Measurements from ENCODE around the gene ZSWIM3. TPM values are rescaled to one million over a fixed set of nuclear protein-coding genes. Genes with fewer than 3 reads are reported as not detected.

Gene ZSWIM3
- total RNA-seq, 4 donors from 2014 or later, result 1.3 to 3.3 (median 2.1) TPM

DNA sequence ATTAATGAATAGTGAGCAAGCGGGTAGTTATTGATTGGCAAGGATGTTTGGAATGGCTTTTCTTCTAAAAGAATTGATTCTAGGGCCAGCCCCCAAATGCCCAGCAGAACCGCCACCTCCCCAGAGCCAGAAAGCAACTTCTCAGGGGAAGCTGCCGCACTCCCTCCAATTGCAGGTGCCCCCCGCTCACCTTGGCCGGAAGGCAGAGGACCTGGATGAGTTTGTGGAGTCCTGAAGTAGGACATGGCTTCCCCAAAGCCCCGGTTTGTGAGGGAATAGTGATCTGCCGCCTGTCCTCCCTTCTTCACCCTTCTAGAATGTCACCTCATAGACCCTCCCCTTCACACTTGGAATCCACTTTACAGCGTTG, 29.9 kb downstream of the ZSWIM3 start, which contains the start of gene SPATA25:
TSS of gene SPATA25 (minus strand) at position 277 of the 370 bp plus-strand sequence. CDS start at position 245, 32 bp downstream.
- in situ Hi-C loops (cut with MboI; ENCODE audit: low sequenced_read_pairs in 4 of 4) (loop anchor here in 1 of 4 donors (10.0 kb wide), 1 partner anchor 93 kb away; the partner anchor contains the start of genes DNTTIP1 and WFDC3), intact Hi-C loops (cut with DNase I; ENCODE audit: low total_unique reads) (no loop called here)
- Histone ChIP-seq H3K4me3 (no peak within 1 kb of the TSS), H3K36me3 (peaks cover 0 to 26% of the 10 kb centered on the region in 2 donors), H3K27ac (peak within 1 kb of the TSS in 1 of 4 donors; percentile 98), H3K4me1 (peaks cover 18 to 25% of the 10 kb centered on the region in 2 donors), H3K9me3 (no peaks in the 10 kb centered on the region), H3K27me3 (no peaks in the 10 kb centered on the region)
- ATAC-seq (no peak), DNase-seq (no peak)
- TF ChIP-seq, protein P1, sequence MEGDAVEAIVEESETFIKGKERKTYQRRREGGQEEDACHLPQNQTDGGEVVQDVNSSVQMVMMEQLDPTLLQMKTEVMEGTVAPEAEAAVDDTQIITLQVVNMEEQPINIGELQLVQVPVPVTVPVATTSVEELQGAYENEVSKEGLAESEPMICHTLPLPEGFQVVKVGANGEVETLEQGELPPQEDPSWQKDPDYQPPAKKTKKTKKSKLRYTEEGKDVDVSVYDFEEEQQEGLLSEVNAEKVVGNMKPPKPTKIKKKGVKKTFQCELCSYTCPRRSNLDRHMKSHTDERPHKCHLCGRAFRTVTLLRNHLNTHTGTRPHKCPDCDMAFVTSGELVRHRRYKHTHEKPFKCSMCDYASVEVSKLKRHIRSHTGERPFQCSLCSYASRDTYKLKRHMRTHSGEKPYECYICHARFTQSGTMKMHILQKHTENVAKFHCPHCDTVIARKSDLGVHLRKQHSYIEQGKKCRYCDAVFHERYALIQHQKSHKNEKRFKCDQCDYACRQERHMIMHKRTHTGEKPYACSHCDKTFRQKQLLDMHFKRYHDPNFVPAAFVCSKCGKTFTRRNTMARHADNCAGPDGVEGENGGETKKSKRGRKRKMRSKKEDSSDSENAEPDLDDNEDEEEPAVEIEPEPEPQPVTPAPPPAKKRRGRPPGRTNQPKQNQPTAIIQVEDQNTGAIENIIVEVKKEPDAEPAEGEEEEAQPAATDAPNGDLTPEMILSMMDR (IDR thresholded peaks at IDR 0.05 in 4 of 5, conservative IDR thresholded peaks at IDR 0.05 in 1 of 5), result no peak
- no peak for TF ChIP-seq POLR2A (IDR thresholded peaks at IDR 0.05)

DNA sequence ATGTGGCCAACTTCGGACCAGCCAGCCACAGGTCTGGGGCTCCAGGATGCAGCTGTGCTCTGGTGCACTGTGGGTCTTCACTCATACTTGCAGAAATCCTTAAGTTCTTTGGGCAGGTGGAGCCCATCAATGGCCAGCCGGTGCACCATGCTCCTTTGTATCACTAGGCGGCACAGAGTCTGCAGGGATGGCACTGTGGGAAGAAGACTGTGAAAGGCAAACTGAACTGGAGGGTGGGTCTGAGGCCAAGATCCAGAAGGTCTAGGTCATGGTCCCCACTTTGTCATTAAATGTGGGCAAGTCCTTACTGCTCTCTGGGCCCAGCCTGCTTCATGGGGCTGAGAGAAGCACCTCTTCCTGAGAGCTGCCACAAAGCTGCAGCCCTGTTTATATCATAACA, 31.3 kb downstream of the ZSWIM3 start:
- H3K4me1 ChIP-seq, result peaks cover 22 to 26% of the 10 kb centered on the region in 2 donors
- H3K36me3 ChIP-seq, result peaks cover 0 to 28% of the 10 kb centered on the region in 2 donors
- DNase-seq, result no peak
- intact Hi-C loops (cut with DNase I; ENCODE audit: low total_unique reads) (no loop called here), in situ Hi-C loops (cut with MboI; ENCODE audit: low sequenced_read_pairs in 4 of 4) (loop anchor here in 1 of 4 donors (10.0 kb wide), 1 partner anchor 94 kb away; the partner anchor contains the start of genes DNTTIP1 and WFDC3)
- no peak overlapping the region for H3K4me3 ChIP-seq
- peak overlapping the region in 1 of 4 donors; percentile 98 for H3K27ac ChIP-seq
- no peak for ATAC-seq
- no peaks in the 10 kb centered on the region for H3K27me3 ChIP-seq
- TF ChIP-seq POLR2A (IDR thresholded peaks at IDR 0.05), result no peak
- TF ChIP-seq, protein P1 (IDR thresholded peaks at IDR 0.05 in 4 of 5, conservative IDR thresholded peaks at IDR 0.05 in 1 of 5), result no peak
- no peaks in the 10 kb centered on the region for H3K9me3 ChIP-seq

DNA sequence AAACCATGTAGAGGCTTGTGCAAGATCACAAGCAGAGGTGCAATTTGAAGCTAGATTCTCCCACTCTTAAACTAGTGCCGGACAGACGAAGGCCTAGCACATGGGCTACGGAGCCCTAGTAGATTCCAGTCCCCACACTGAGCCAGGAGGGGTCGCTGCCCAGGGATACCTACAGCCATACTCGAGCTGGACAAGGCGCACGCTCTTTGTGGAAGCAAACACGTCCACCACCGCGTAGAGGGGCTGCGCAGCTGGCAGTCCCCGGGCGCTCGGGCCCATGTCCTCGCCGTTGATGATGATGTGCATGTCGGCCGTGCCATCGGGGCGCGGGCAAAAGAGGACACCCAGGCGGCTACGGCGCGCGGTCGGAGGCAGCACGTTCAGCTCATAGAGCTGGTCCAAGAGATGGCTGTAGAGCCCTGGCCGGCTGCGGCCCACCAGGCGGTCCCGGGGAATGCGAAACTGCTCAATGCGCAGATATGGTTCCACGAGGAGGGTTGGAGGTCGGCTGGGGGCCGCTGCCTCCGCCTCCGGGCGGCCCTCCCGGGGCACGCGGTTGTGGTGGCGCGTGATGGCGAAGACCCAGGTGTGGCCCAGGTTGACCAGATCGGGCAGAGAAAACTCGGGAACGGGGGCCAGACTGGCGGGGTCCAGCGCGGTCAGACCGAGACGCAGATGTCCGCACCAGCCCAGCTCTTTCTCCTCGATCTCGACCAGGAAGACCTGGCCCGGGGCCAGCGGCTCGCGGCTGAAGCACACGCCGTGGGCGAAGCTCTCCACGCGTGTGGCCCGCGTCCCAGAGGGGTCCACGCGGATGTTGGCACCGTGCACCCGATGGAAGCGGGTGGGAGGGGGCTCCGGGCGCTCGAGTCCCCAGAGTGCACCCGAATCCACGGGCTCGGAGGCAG, 32.9 kb downstream of the ZSWIM3 start:
- Histone ChIP-seq H3K27me3 (no peaks in the 10 kb centered on the region), H3K9me3 (no peaks in the 10 kb centered on the region), H3K27ac (peak overlapping the region; percentile 87 to 98 (median 96)), H3K4me3 (peak overlapping the region; percentile 76 to 96 (median 88)), H3K4me1 (peaks cover 22 to 26% of the 10 kb centered on the region in 2 donors), H3K36me3 (peaks cover 0 to 42% of the 10 kb centered on the region in 2 donors)
- in situ Hi-C loops (cut with MboI; ENCODE audit: low sequenced_read_pairs in 4 of 4), result no loop called here
- DNase-seq (peak; percentile 56 to 77), ATAC-seq (peak; percentile 65 to 68)
- TF ChIP-seq, protein P1 (IDR thresholded peaks at IDR 0.05 in 4 of 5, conservative IDR thresholded peaks at IDR 0.05 in 1 of 5), result peak; percentile 34 to 72 (median 56)
- peak in 1 of 2 donors; percentile 19 for TF ChIP-seq POLR2A (IDR thresholded peaks at IDR 0.05)
- intact Hi-C loops (cut with DNase I; ENCODE audit: low total_unique reads), result loop anchor here (1.0 to 2.0 kb wide), 3 partner anchors 44 to 91 kb away; partner anchors contain the start of gene PCIF1

DNA sequence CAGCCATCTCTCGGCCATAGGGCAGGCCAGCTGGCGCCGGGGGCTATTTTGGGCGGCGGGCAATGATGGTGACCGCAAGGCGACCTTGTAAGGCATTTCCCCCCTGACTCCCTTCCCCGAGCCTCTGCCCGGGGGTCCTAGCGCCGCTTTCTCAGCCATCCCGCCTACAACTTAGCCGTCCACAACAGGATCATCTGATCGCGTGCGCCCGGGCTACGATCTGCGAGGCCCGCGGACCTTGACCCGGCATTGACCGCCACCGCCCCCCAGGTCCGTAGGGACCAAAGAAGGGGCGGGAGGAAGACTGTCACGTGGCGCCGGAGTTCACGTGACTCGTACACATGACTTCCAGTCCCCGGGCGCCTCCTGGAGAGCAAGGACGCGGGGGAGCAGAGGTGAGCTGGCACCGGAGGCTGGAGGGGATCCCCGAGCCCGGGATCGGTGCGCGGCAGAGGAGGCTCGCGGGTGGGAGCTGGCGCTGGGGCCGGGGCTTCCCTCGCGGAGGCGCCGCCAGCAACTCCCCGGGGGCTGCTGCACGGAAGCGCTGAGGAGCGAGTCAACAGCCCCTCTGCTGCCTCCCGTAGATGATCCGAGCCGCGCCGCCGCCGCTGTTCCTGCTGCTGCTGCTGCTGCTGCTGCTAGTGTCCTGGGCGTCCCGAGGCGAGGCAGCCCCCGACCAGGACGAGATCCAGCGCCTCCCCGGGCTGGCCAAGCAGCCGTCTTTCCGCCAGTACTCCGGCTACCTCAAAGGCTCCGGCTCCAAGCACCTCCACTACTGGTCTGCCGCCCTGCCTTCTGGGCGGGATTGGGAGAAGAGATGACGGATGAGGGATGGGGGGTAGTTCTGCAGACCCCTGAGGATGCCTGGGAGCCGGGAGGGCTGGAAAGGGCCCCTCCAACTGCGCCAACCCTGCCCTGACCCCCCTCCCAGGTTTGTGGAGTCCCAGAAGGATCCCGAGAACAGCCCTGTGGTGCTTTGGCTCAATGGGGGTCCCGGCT, 33.9 kb downstream of the ZSWIM3 start, which contains the start of the genes CTSA and NEURL2:
TSS of gene CTSA (plus strand) at position 351 of the 999 bp plus-strand sequence. CDS start at position 585, 234 bp downstream.
TSS of gene NEURL2 (minus strand) at position 224 of the 999 bp plus-strand sequence. CDS start at position 7, 217 bp downstream.
- intact Hi-C loops (cut with DNase I; ENCODE audit: low total_unique reads) (loop anchor here (1.0 to 2.0 kb wide), 4 partner anchors 44 to 92 kb away; partner anchors contain the start of gene PCIF1), in situ Hi-C loops (cut with MboI; ENCODE audit: low sequenced_read_pairs in 4 of 4) (no loop called here)

More for the DNA sequence above, 33.9 kb downstream of the ZSWIM3 start, which contains the start of the genes CTSA and NEURL2:
- peak; percentile 48 to 59 for TF ChIP-seq POLR2A (IDR thresholded peaks at IDR 0.05)
- TF ChIP-seq, protein P1 (IDR thresholded peaks at IDR 0.05 in 4 of 5, conservative IDR thresholded peaks at IDR 0.05 in 1 of 5), result peak in 3 of 5 experiments; percentile 16 to 27 (median 17)
- DNase-seq, result peak; percentile 90 to 93
- H3K9me3 ChIP-seq, result no peaks in the 10 kb centered on the region
- peak; percentile 89 to 91 for ATAC-seq
- no peaks in the 10 kb centered on the region for H3K27me3 ChIP-seq
- H3K27ac ChIP-seq, result peak within 1 kb of the TSS; percentile 87 to 98 (median 96)
- H3K4me3 ChIP-seq, result peak within 1 kb of the TSS; percentile 76 to 96 (median 88)
- peaks cover 0 to 51% of the 10 kb centered on the region in 2 donors for H3K36me3 ChIP-seq
- peaks cover 22 to 26% of the 10 kb centered on the region in 2 donors for H3K4me1 ChIP-seq

Measured in gastrocnemius medialis (tissue), 4 donors.